Measurements from ENCODE around the gene EHF. TPM values are rescaled to one million over a fixed set of nuclear protein-coding genes. Genes with fewer than 3 reads are reported as not detected.
A peak's percentile ranks its signal among the peaks of the same experiment; 100 is the strongest.

EHF gene
- total RNA-seq, 4 donors from 2014 or later: 3.8 to 13.9 (median 8.1) TPM

GRCh38 chr11:34595391-34595790, 25.5 kb upstream of the EHF start:
- no peaks in the 10 kb centered on the region for H3K36me3 ChIP-seq
- no peak for DNase-seq
- H3K9me3 ChIP-seq: no peaks in the 10 kb centered on the region
- no peak overlapping the region for H3K27ac ChIP-seq
- H3K27me3 ChIP-seq: no peaks in the 10 kb centered on the region
- H3K4me1 ChIP-seq: no peaks in the 10 kb centered on the region
- TF ChIP-seq CTCF (IDR thresholded peaks at IDR 0.05): no peak
- no peak for TF ChIP-seq POLR2A (IDR thresholded peaks at IDR 0.05)
- 65 to 74% methylated on average over 2 of the region's 2 CpGs for WGBS, 2 donors
- H3K4me3 ChIP-seq (replicated peaks in 1 of 3): no peak overlapping the region
- intact Hi-C loops (cut with DNase I): no loop called here

GRCh38 chr11:34595960-34596644, 24.8 kb upstream of the EHF start:
- intact Hi-C loops (cut with DNase I): no loop called here
- DNase-seq: no peak
- Histone ChIP-seq H3K4me1 (no peaks in the 10 kb centered on the region), H3K27ac (no peak overlapping the region), H3K27me3 (no peaks in the 10 kb centered on the region), H3K4me3 (replicated peaks in 1 of 3) (no peak overlapping the region), H3K36me3 (no peaks in the 10 kb centered on the region), H3K9me3 (no peaks in the 10 kb centered on the region)
- WGBS, 2 donors: 94 to 97% methylated on average over 11 of the region's 11 CpGs
- TF ChIP-seq POLR2A (IDR thresholded peaks at IDR 0.05): no peak
- TF ChIP-seq CTCF (IDR thresholded peaks at IDR 0.05): no peak

- Histone ChIP-seq H3K36me3 (no peaks in the 10 kb centered on the region), H3K9me3 (no peaks in the 10 kb centered on the region), H3K27me3 (no peaks in the 10 kb centered on the region), H3K4me3 (replicated peaks in 1 of 3) (no peak overlapping the region), H3K4me1 (no peaks in the 10 kb centered on the region), H3K27ac (no peak overlapping the region)
- intact Hi-C loops (cut with DNase I): no loop called here
- TF ChIP-seq CTCF (IDR thresholded peaks at IDR 0.05): no peak
- no peak for TF ChIP-seq POLR2A (IDR thresholded peaks at IDR 0.05)
- no peak for DNase-seq
- 66 to 80% methylated on average over 8 of the region's 8 CpGs for WGBS, 2 donors
These were observed 21.4 kb upstream of the EHF start for GRCh38 chr11:34599406-34599945.

GRCh38 chr11:34600339-34601084, 20.4 kb upstream of the EHF start:
- Histone ChIP-seq H3K27me3 (no peaks in the 10 kb centered on the region), H3K9me3 (no peaks in the 10 kb centered on the region), H3K27ac (no peak overlapping the region), H3K36me3 (no peaks in the 10 kb centered on the region), H3K4me1 (no peaks in the 10 kb centered on the region), H3K4me3 (replicated peaks in 1 of 3) (no peak overlapping the region)
- TF ChIP-seq POLR2A (IDR thresholded peaks at IDR 0.05): no peak
- TF ChIP-seq CTCF (IDR thresholded peaks at IDR 0.05): no peak
- intact Hi-C loops (cut with DNase I): no loop called here
- WGBS, 2 donors: 57 to 66% methylated on average over 11 of the region's 11 CpGs
- peak in 1 of 2 donors; percentile 20 for DNase-seq

- H3K27me3 ChIP-seq: no peaks in the 10 kb centered on the region
- H3K4me1 ChIP-seq: no peaks in the 10 kb centered on the region
- no peaks in the 10 kb centered on the region for H3K36me3 ChIP-seq
- H3K27ac ChIP-seq: no peak overlapping the region
- intact Hi-C loops (cut with DNase I): no loop called here
- no peak overlapping the region for H3K4me3 ChIP-seq (replicated peaks in 1 of 3)
- WGBS, 2 donors: 61 to 68% methylated on average over 2 of the region's 2 CpGs
- no peak for DNase-seq
- H3K9me3 ChIP-seq: no peaks in the 10 kb centered on the region
- TF ChIP-seq POLR2A (IDR thresholded peaks at IDR 0.05) (no peak), CTCF (IDR thresholded peaks at IDR 0.05) (no peak)
These were observed 19.8 kb upstream of the EHF start for GRCh38 chr11:34601085-34601444.

Measured in thyroid gland (tissue), 4 donors.